Endothelial cell of umbilical vein (primary cell): ENCODE data around the gene GSE1.

Experiments used
- POLR2A ChIP-seq: IDR thresholded peaks from 2 replicates; pipeline ENCODE4 v1.6.1; 2012; ENCODE audit warnings: low read depth, mild to moderate bottlenecking, control low read depth, low read length
- TF ChIP-seq, protein P1 (sequence below), 2 donors: IDR thresholded peaks; 1 replicate in 1 of 2; 2 replicates in 1 of 2; pipeline ENCODE4 v1.5.1; 2011; ENCODE audit warnings: low read length in 2 of 2, mild to moderate bottlenecking in 2 of 2, moderate library complexity in 2 of 2, control low read depth in 1 of 2, inconsistent platforms in 1 of 2, low read depth in 1 of 2; ENCODE audit not compliant: insufficient read depth in 1 of 2; ENCODE audit errors: extremely low read depth in 1 of 2

DNA sequence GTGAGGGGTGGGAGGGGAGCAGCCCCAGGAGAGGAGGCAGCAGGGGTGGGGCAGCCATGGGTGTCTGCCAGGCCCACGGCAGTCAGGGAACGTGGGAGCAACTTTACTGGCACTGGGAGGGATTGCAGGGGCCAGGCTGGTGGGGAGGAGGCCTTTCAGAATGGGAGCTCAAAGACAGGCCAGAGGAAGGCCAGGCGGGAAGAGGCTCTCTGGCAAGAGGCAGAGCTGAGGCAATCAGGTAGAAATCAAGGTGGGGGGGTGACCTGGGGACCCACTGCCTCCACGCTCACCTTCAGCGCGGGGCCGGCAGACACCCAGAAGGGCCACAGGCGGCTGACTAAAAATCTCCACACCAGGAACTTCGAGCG is 11.9 kb upstream of the GSE1 start:
- TF ChIP-seq, protein P1, sequence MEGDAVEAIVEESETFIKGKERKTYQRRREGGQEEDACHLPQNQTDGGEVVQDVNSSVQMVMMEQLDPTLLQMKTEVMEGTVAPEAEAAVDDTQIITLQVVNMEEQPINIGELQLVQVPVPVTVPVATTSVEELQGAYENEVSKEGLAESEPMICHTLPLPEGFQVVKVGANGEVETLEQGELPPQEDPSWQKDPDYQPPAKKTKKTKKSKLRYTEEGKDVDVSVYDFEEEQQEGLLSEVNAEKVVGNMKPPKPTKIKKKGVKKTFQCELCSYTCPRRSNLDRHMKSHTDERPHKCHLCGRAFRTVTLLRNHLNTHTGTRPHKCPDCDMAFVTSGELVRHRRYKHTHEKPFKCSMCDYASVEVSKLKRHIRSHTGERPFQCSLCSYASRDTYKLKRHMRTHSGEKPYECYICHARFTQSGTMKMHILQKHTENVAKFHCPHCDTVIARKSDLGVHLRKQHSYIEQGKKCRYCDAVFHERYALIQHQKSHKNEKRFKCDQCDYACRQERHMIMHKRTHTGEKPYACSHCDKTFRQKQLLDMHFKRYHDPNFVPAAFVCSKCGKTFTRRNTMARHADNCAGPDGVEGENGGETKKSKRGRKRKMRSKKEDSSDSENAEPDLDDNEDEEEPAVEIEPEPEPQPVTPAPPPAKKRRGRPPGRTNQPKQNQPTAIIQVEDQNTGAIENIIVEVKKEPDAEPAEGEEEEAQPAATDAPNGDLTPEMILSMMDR (IDR thresholded peaks at IDR 0.05; ENCODE audit: extremely low read depth in 1 of 2, insufficient read depth in 1 of 2, low read depth in 1 of 2, low read length in 2 of 2), result no peak
- TF ChIP-seq POLR2A, result no peak
